ENCODE data around the gene LRRC4B. TPM values are rescaled to one million over a fixed set of nuclear protein-coding genes. Genes with fewer than 3 reads are reported as not detected.
"Not testable (repeated sequence)": the region's sequence is repeated elsewhere in the genome, so short reads cannot be mapped to it uniquely, and the experiment has no call there.

The LRRC4B gene
- polyA plus RNA-seq, 1 of the 3 experiments (the other 2 are of a cell fraction): 6.9 TPM

GRCh38 chr19:50590191-50590590 lies 22.0 kb upstream of the LRRC4B start (continued):
- no peak for TF ChIP-seq RXRA (IDR thresholded peaks at IDR 0.05; ENCODE audit: borderline replicate concordance, low read depth)
- TF ChIP-seq POLR2AphosphoS5 (IDR thresholded peaks at IDR 0.05; ENCODE audit: low read depth, low read length): no peak
- TF ChIP-seq FOSL2 (IDR thresholded peaks at IDR 0.05; ENCODE audit: borderline replicate concordance, low read depth): no peak

- H3K4me1 ChIP-seq (ENCODE audit: control insufficient read depth in 1 of 2, insufficient read depth in 2 of 2, low read depth in 1 of 2, low read length in 1 of 2); H3K4me2 ChIP-seq; H3F3A ChIP-seq (replicated peaks; ENCODE audit: insufficient read depth); H3K9me2 ChIP-seq; H3K4me3 ChIP-seq (ENCODE audit: low read depth in 2 of 2, low read length in 1 of 2); DNase-seq; H3K9me3 ChIP-seq; H3K36me3 ChIP-seq (replicated peaks in 1 of 2; ENCODE audit: control insufficient read depth in 1 of 2, insufficient read depth in 2 of 2, low read length in 1 of 2); H3K79me2 ChIP-seq (ENCODE audit: insufficient read depth); H3K27me3 ChIP-seq (ENCODE audit: insufficient read depth); POLR2A ChIA-PET; H2AFZ ChIP-seq (ENCODE audit: low read depth); H3K9ac ChIP-seq; H4K20me1 ChIP-seq (ENCODE audit: insufficient read depth); H3K27ac ChIP-seq (ENCODE audit: low read depth in 2 of 2, low read length in 1 of 2): not testable (repeated sequence)
- CTCF ChIA-PET: interaction anchor here (1.3 kb wide), 1 partner anchor 201 kb away, joined by 5 read pairs; no protein-coding TSS in a partner anchor
- WGBS (ENCODE audit: low lambda C conversion rate): 80% methylated on average over 22 of the region's 24 CpGs
These were observed 13.8 kb upstream of the LRRC4B start for GRCh38 chr19:50581795-50582660.

GRCh38 chr19:50580970-50581634 lies 12.9 kb upstream of the LRRC4B start:
- Histone ChIP-seq H3K79me2 (ENCODE audit: insufficient read depth) (no peaks in the 10 kb centered on the region), H3K27me3 (ENCODE audit: insufficient read depth) (no peaks in the 10 kb centered on the region), H3K27ac (ENCODE audit: low read depth in 2 of 2, low read length in 1 of 2) (no peak overlapping the region), H3K4me3 (ENCODE audit: low read depth in 2 of 2, low read length in 1 of 2) (no peak overlapping the region), H3K4me1 (ENCODE audit: control insufficient read depth in 1 of 2, insufficient read depth in 2 of 2, low read depth in 1 of 2, low read length in 1 of 2) (no peaks in the 10 kb centered on the region), H3K9ac (no peak overlapping the region), H3K9me3 (no peaks in the 10 kb centered on the region), H3K36me3 (replicated peaks in 1 of 2; ENCODE audit: control insufficient read depth in 1 of 2, insufficient read depth in 2 of 2, low read length in 1 of 2) (no peaks in the 10 kb centered on the region), H2AFZ (ENCODE audit: low read depth) (no peak overlapping the region), H3F3A (replicated peaks; ENCODE audit: insufficient read depth) (no peaks in the 10 kb centered on the region), H3K9me2 (no peaks in the 10 kb centered on the region), H3K4me2 (no peak overlapping the region), H4K20me1 (ENCODE audit: insufficient read depth) (no peaks in the 10 kb centered on the region)
- WGBS (ENCODE audit: low lambda C conversion rate): 61% methylated on average over 13 of the region's 13 CpGs
- ChIA-PET POLR2A (no interaction called here), CTCF (no interaction called here)
- TF ChIP-seq, protein P1, sequence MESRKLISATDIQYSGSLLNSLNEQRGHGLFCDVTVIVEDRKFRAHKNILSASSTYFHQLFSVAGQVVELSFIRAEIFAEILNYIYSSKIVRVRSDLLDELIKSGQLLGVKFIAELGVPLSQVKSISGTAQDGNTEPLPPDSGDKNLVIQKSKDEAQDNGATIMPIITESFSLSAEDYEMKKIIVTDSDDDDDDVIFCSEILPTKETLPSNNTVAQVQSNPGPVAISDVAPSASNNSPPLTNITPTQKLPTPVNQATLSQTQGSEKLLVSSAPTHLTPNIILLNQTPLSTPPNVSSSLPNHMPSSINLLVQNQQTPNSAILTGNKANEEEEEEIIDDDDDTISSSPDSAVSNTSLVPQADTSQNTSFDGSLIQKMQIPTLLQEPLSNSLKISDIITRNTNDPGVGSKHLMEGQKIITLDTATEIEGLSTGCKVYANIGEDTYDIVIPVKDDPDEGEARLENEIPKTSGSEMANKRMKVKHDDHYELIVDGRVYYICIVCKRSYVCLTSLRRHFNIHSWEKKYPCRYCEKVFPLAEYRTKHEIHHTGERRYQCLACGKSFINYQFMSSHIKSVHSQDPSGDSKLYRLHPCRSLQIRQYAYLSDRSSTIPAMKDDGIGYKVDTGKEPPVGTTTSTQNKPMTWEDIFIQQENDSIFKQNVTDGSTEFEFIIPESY (IDR thresholded peaks at IDR 0.05; ENCODE audit: borderline replicate concordance, low read depth): no peak
- TF ChIP-seq FOSL2 (IDR thresholded peaks at IDR 0.05; ENCODE audit: borderline replicate concordance, low read depth): peak; percentile 16; the same call in 1 of the 2 replicates
- DNase-seq: no peak

All from SK-N-SH (cell line).